Measurements from ENCODE around the gene CCND1.
"Not testable (repeated sequence)": the region's sequence is repeated elsewhere in the genome, so short reads cannot be mapped to it uniquely, and the experiment has no call there.

Gene CCND1

DNA sequence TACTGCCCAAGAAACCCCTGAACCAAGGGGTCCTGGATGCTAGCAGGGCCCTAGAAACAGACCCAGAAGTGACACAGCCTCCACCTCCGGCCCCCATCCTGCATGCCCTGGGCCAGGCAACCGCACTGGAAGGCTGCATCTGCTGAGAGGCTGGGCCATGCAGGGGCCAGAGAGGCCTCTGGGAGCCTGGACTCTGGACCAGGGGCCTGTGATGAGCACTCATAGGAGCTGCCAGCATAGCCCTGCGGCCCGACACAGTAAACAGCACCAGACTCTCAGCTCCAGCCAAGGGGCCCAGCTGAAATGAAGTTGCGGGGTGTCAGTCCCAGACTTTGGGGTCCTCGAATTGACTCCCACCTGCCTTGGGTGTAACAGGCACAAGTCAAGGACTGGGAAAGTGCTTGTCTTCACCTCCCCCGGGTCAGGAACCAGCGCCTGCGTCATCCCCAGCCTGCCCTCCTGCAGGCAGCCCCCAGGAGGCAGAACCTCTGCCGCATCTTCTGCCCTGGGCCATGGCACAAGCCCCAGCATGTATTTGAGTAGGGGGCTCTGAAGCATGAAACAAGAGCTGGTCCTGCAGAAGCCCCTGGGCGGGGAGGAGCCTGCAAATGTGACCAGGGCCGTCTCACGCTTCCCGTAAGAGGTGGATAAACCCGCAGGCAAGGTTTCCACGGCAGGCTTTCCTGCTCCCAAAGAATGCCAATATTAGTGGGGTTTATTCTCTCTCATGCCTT, 25.2 kb upstream of the CCND1 start:
- no peak for DNase-seq (ENCODE audit: low read depth)
- H3K4me3 ChIP-seq (ENCODE audit: low read depth, low read length), result no peak overlapping the region

- H3K4me3 ChIP-seq (ENCODE audit: low read depth, low read length), result no peak overlapping the region
- no peak for DNase-seq (ENCODE audit: low read depth)
These were observed 23.7 kb upstream of the CCND1 start for GRCh38 chr11:69617220-69617619.

- DNase-seq (ENCODE audit: low read depth), result no peak
- H3K4me3 ChIP-seq (ENCODE audit: low read depth, low read length), result no peak overlapping the region
These were observed 23.3 kb upstream of the CCND1 start for GRCh38 chr11:69617682-69618081.

DNA sequence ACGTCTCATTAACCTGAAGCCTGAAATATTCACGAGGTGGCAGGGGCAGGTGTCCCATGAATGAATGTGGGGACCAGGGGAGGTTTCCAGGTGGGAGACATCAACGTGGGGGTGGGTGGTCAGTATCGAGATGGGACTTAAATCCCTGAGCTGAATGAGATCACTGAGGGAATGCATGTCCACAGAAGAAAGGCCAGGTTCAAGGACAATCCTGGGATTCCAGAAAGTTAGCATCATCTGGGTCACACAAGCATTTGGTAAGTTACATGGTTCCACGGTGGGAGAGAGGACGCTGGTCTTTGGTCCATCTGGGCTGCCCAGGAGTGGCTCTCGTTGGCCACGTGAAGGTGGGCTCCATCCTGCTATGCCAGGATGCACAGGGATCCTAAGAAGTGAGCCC, 22.7 kb upstream of the CCND1 start:
- no peak for DNase-seq (ENCODE audit: low read depth)
- no peak overlapping the region for H3K4me3 ChIP-seq (ENCODE audit: low read depth, low read length)

GRCh38 chr11:69620683-69621290, 20.2 kb upstream of the CCND1 start:
- no peak overlapping the region for H3K4me3 ChIP-seq (ENCODE audit: low read depth, low read length)
- no peak for DNase-seq (ENCODE audit: low read depth)

GRCh38 chr11:69622097-69622681, 18.8 kb upstream of the CCND1 start:
- H3K4me3 ChIP-seq (ENCODE audit: low read depth, low read length); DNase-seq (ENCODE audit: low read depth): not testable (repeated sequence)

DNA sequence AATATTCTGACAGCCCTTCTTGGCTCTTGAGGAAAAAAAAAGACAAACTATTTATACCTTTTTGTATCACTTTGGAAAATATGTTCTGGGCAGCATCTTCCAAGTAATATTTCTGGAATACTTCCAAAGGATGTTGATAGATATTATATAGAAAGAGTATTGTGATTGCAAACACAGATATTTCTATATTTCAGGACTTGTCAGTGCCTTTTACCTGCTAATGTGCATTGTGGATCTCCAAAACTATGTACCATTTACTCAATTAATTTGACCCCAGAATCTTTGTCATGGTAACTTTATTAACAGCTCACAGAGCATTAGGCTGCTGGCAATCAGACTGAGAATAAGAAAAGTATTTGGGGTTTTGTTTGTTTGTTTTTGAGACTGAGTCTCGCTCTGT, 16.7 kb upstream of the CCND1 start:
- DNase-seq (ENCODE audit: low read depth), result no peak

DNA sequence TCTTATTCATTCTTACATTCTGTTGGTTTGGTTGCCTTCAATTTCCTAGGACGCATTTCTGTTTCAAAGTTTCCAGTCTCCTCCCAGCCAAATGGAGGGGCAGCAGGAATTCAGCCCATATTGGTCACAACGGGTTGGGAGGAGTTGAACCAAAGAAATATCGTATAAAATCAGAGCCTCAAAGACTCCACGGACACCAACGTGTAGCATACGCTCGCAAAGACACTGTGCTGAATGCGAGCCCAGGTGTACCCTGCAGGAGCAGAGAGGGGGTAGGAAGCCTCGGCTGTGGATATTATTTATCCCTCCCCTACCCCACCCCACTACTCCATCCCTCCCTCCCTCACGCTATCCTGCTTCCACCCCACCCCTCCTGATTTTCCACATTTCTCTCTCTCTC, 15.5 kb upstream of the CCND1 start:
- DNase-seq (ENCODE audit: low read depth), result no peak
- H3K4me3 ChIP-seq (ENCODE audit: low read depth, low read length), result no peak overlapping the region

More for the DNA sequence above, 16.7 kb upstream of the CCND1 start:
- H3K4me3 ChIP-seq (ENCODE audit: low read depth, low read length), result no peak overlapping the region

- no peak overlapping the region for H3K4me3 ChIP-seq (ENCODE audit: low read depth, low read length)
- no peak for DNase-seq (ENCODE audit: low read depth)
These were observed 13.4 kb upstream of the CCND1 start for GRCh38 chr11:69627551-69627950.

GRCh38 chr11:69630017-69630416, 10.9 kb upstream of the CCND1 start:
- DNase-seq (ENCODE audit: low read depth), result no peak
- H3K4me3 ChIP-seq (ENCODE audit: low read depth, low read length), result no peak overlapping the region

DNA sequence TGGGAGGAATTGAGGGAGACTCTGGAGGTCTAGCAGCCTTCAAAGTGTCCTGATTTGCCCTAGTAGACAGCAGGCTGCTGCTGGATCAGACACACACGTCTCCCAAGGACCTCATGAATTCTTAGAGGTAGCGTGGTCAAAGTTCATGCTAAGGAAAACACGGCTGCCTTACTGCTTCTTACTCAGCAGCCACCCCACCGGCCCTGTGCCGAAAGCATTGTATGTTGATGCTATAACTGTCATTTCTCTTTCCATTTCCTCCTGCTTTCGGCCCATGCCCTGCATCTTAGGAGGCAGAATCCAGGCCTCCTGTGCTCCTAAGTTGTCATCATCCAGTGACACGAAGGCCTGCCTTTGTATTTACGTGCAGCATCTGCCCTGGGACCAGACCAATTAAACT, 10.5 kb upstream of the CCND1 start:
- no peak overlapping the region for H3K4me3 ChIP-seq (ENCODE audit: low read depth, low read length)
- no peak for DNase-seq (ENCODE audit: low read depth)

GRCh38 chr11:69632900-69633299, 8.1 kb upstream of the CCND1 start:
- no peak for DNase-seq (ENCODE audit: low read depth)
- no peak overlapping the region for H3K4me3 ChIP-seq (ENCODE audit: low read depth, low read length)

GRCh38 chr11:69634069-69634468, 6.9 kb upstream of the CCND1 start:
- H3K4me3 ChIP-seq (ENCODE audit: low read depth, low read length), result no peak overlapping the region
- DNase-seq (ENCODE audit: low read depth), result no peak

GRCh38 chr11:69634590-69634989, 6.4 kb upstream of the CCND1 start:
- no peak for DNase-seq (ENCODE audit: low read depth)
- no peak overlapping the region for H3K4me3 ChIP-seq (ENCODE audit: low read depth, low read length)

- no peak overlapping the region for H3K4me3 ChIP-seq (ENCODE audit: low read depth, low read length)
- no peak for DNase-seq (ENCODE audit: low read depth)
These were observed 5.8 kb upstream of the CCND1 start for GRCh38 chr11:69635195-69635594.

DNA sequence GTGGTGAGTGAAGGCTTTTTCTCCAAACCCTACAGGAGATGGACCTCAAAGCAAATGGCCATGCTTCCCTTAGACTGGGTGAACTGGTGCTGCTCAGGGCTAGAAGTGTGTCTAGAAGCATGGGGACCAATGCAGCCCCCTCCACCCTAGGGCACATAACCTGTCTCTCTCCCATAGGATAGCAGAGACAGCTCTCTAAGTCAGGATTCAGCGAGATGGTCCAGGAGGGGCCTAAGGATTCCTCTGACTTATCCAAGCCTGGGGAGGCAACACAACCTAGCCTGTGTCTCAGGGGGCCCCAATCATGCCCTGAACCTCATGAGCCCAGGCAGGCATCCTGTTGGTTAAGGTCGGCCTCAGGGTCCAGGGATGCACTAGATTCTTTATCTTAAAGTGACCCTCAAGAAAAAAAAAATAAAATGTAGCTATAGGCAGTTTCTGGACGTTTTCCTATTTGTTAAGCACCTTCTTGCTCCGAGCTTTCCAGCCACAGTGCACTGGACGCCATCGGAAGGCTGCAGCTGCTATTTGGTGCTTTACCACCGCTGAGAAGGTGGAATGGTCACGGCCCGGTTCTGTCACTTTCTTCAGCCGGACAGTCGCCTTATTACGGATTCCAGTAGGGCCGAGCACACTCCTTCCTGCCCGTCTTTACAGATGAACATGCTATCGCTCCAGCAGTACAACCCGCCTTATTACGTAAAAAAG, 5.0 kb upstream of the CCND1 start:
- peak overlapping the region; percentile 36 for H3K4me3 ChIP-seq (ENCODE audit: low read depth, low read length)
- no peak for DNase-seq (ENCODE audit: low read depth)

GRCh38 chr11:69636512-69637197, 4.3 kb upstream of the CCND1 start:
- peak overlapping the region; percentile 36 for H3K4me3 ChIP-seq (ENCODE audit: low read depth, low read length)
- peak; percentile 61 for DNase-seq (ENCODE audit: low read depth)

DNA sequence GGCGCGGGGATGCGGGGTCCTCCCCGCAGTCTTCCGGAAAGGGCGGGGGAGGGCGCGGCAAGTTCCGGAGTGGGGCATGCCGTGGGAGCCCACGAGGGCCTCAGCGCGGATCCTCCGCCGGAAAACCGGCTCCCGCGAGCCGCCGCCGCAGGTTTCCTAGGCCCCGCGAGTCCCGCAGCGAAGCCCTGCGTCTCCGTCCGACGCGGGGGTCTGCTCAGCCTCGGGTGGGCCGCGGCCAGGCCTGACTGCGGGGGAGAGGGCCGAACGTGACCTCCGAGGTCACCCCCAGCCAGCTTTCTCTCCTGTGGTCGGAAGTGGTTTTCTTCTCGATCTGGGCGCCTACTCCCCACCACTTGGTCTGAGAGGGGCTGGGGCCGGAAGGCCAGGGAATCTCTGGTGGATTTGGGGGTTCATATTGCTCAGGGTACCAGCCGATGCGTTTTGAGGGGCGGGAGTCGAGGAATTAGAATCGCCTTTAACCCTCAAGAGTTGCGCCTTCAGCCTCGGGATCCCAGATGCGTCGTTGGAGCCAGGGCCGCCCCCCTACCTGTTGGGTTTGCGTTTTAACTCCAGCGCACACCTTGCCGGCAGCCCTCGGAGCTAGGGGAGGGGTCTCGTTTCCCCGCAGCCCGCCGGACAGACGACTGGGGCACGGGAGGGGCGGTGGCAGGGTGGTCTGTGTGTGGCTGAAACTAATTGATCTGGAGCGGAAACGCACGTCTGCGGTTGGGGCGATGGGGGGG, 3.6 kb upstream of the CCND1 start:
- H3K4me3 ChIP-seq (ENCODE audit: low read depth, low read length), result peak overlapping the region; percentile 36
- no peak for DNase-seq (ENCODE audit: low read depth)
